GM12878 (cell line): Measurements from ENCODE around the gene CXXC5. TPM values are rescaled to one million over a fixed set of nuclear protein-coding genes. Genes with fewer than 3 reads are reported as not detected.

Source experiments
- ATAC-seq: fragments of 200-7000 bp; cut with Tn5 transposase; 3 replicates; pipeline ENCODE4 v1.9.1; 2020; ENCODE audit warnings: mild to moderate bottlenecking, moderate library complexity
- BruUV-seq: library from RNA; stranded (reverse); fragments of 400-500 nt; replicated peaks from 2 replicates; lab custom pipeline; 2021; lab: Mats Ljungman, UMichigan
- CTCF ChIA-PET: fragments of 300-600 bp; sonication (Branson Sonifier 250); formaldehyde crosslinking; extraction: SDS; loops from one replicate; lab custom pipeline; 2021; ENCODE audit warnings: inconsistent platforms; lab: Yijun Ruan, JAX
- POLR2A ChIA-PET: fragments of 350-600 bp; formaldehyde crosslinking; extraction: SDS; loops from one replicate; lab custom pipeline; 2021; ENCODE audit warnings: inconsistent platforms; lab: Charles Lee
- RAD21 ChIA-PET: fragments of 300-600 bp; sonication (Branson Sonifier 250); formaldehyde crosslinking; loops from one replicate; lab custom pipeline; 2023; ENCODE audit warnings: antibody characterized with exemption; ENCODE audit not compliant: unreplicated experiment; lab: Charles Lee
- SMC1A ChIA-PET: fragments of 300-600 bp; sonication (Branson Sonifier 250); formaldehyde crosslinking; loops from one replicate; lab custom pipeline; 2023; ENCODE audit not compliant: unreplicated experiment, uncharacterized antibody; lab: Charles Lee
- DNase-seq: peaks from one replicate; pipeline ENCODE4 v3.0.0-alpha.2; 2011; ENCODE audit warnings: low read depth, low spot score
- FAIRE-seq: peaks from 3 replicates; lab custom pipeline; 2011; peaks lifted over from hg19 to GRCh38; lab: Jason Lieb, UNC
- H2AFZ ChIP-seq: 2 replicates; pipeline ENCODE4 v1.6.0; 2011; ENCODE audit warnings: low read depth, low read length, control low read depth; ENCODE audit not compliant: control insufficient read depth
- H3K27ac ChIP-seq: 2 replicates; pipeline ENCODE4 v1.5.1; 2011; ENCODE audit warnings: control low read depth; ENCODE audit not compliant: control insufficient read depth, insufficient read depth
- H3K27me3 ChIP-seq, 2 experiments: replicated peaks in 1 of 2; 2 replicates each; pipeline versions ENCODE4 v1.6.0 to v1.6.1; 2011; ENCODE audit warnings: low read length in 1 of 2; ENCODE audit not compliant: control insufficient read depth in 2 of 2, insufficient read depth in 2 of 2
- H3K36me3 ChIP-seq, 2 experiments: 2 replicates each; pipeline ENCODE4 v1.5.1; 2011; ENCODE audit warnings: low read length in 1 of 2; ENCODE audit not compliant: control insufficient read depth in 2 of 2, insufficient read depth in 2 of 2
- H3K4me1 ChIP-seq: 2 replicates; pipeline ENCODE4 v1.6.1; 2011; ENCODE audit warnings: mild to moderate bottlenecking, low read length, moderate library complexity, mixed read lengths; ENCODE audit not compliant: control insufficient read depth, insufficient read depth
- H3K4me2 ChIP-seq: 2 replicates; pipeline ENCODE4 v1.6.0; 2011; ENCODE audit warnings: control low read depth; ENCODE audit not compliant: control insufficient read depth, insufficient read depth
- H3K4me3 ChIP-seq: fragments of 200-600 bp; sonication (generic); 2 replicates; pipeline ENCODE4 v1.5.1; 2016
- H3K79me2 ChIP-seq: 2 replicates; pipeline ENCODE4 v1.6.0; 2011; ENCODE audit warnings: low read length; ENCODE audit not compliant: control insufficient read depth, insufficient read depth
- H3K9ac ChIP-seq: 2 replicates; pipeline ENCODE4 v1.8.0; 2011; ENCODE audit warnings: low read length, control low read depth, mixed read lengths; ENCODE audit not compliant: control insufficient read depth, insufficient read depth
- H3K9me3 ChIP-seq: replicated peaks from 3 replicates; pipeline ENCODE4 v1.5.1; 2011; ENCODE audit warnings: mild to moderate bottlenecking, low read length; ENCODE audit not compliant: control insufficient read depth, insufficient read depth
- H4K20me1 ChIP-seq: 2 replicates; pipeline ENCODE4 v1.6.0; 2011; ENCODE audit not compliant: control insufficient read depth, insufficient read depth
- EP300 ChIP-seq, 2 experiments: fragments of 150-350 bp in 1 of 2; IDR thresholded peaks; 2 replicates each; pipeline ENCODE4 v1.6.1; 2011 to 2012; ENCODE audit warnings: low read depth in 2 of 2, low read length in 2 of 2, borderline replicate concordance in 1 of 2, improper control_type of control experiment in 1 of 2, inconsistent platforms in 1 of 2; ENCODE audit not compliant: control insufficient read depth in 1 of 2
- MYC ChIP-seq: IDR thresholded peaks from 2 replicates; pipeline ENCODE4 v1.6.1; 2011; ENCODE audit warnings: mild to moderate bottlenecking, low read length, moderate library complexity, inconsistent platforms; ENCODE audit not compliant: insufficient read depth, insufficient replicate concordance, insufficient read length, severe bottlenecking
- NR2C2 ChIP-seq: IDR thresholded peaks from 2 replicates; pipeline ENCODE4 v1.6.1; 2011; ENCODE audit warnings: borderline replicate concordance, low read depth; ENCODE audit not compliant: control insufficient read depth, insufficient read length
- ZBTB11 ChIP-seq: fragments of 450-650 bp; formaldehyde crosslinking; IDR thresholded peaks from 2 replicates; pipeline ENCODE4 v1.5.0; 2022; ENCODE audit warnings: mild to moderate bottlenecking, missing genetic modification characterization
- WGBS: methylation state at CpG from one replicate; pipeline ENCODE4 v1.1.6; 2016; ENCODE audit warnings: low lambda C conversion rate; ENCODE audit not compliant: insufficient replicate concordance, insufficient coverage; ENCODE audit errors: missing lambda C conversion rate; 5-methylcytosine and 5-hydroxymethylcytosine counted together
- in situ Hi-C: fragments of 300-500 bp; cut with MboI; formaldehyde crosslinking; loops from 9 replicates; pipeline ENCODE4 v1.14.3; 2018; ENCODE audit warnings: mixed read lengths
- intact Hi-C: fragments of 100-400 bp; cut with micrococcal nuclease; formaldehyde crosslinking; loops from one replicate; pipeline ENCODE4 v1.14.2; 2022; ENCODE audit not compliant: unreplicated experiment
- polyA plus RNA-seq, 11 experiments: library from polyadenylated mRNA; depleted of rRNA in 4 of 11; unstranded in 6 of 11; stranded (reverse) in 5 of 11; fragments of >200 nt; fragmentation: Nextera tagmentation in 4 of 11; fragmentation: Illumina TruSeq in 1 of 11; extraction: Ambion mirVana in 4 of 11; extraction: Trizol in 1 of 11; gene quantifications; 1 replicate in 1 of 11; 2 replicates in 10 of 11; pipeline versions ENCODE4 v1.2.1 to v1.2.3, GENCODE V29; 2011 to 2016; ENCODE audit warnings: inconsistent platforms in 2 of 11, missing spikeins in 2 of 11, low read depth in 1 of 11
- total RNA-seq, 4 experiments: library from RNA; depleted of rRNA in 3 of 4; stranded (reverse); fragments of >200 nt in 3 of 4; fragmentation: Illumina TruSeq in 1 of 4; extraction: Trizol in 1 of 4; gene quantifications; 2 replicates each; pipeline versions ENCODE4 v1.2.1 to v1.2.3, GENCODE V29; 2013 to 2021
- TF ChIP-seq, protein P1 (sequence below): fragments of 450-650 bp; IDR thresholded peaks from 2 replicates; pipeline ENCODE4 v1.6.1; 2014; ENCODE audit warnings: mild to moderate bottlenecking
- TF ChIP-seq, protein P2 (sequence below), 3 experiments: IDR thresholded peaks in 2 of 3; conservative IDR thresholded peaks in 1 of 3; 2 replicates each; pipeline ENCODE4 v1.5.1; 2011; ENCODE audit warnings: low read depth in 3 of 3, low read length in 3 of 3, mild to moderate bottlenecking in 3 of 3, control low read depth in 2 of 3, moderate library complexity in 2 of 3, inconsistent platforms in 1 of 3, mixed read lengths in 1 of 3; ENCODE audit not compliant: control insufficient read depth in 2 of 3, insufficient read depth in 1 of 3; ENCODE audit errors: extremely low read depth in 1 of 3

CXXC5 gene
- total and polyA plus RNA-seq, 10 of the 15 experiments (the other 5 are each of a cell fraction or from before 2014, with no cell fraction given): 1.8 to 90.8 (median 40.7) TPM

GRCh38 chr5:139635191-139635590 lies 13.0 kb upstream of the CXXC5 start:
- ChIA-PET POLR2A (interaction anchor here (0.5 to 9.8 kb wide), 11 partner anchors 13 to 151 kb away, joined by 4 to 163 read pairs (median 15); partner anchors contain the start of gene CXXC5), RAD21 (interaction anchor here (0.9 to 9.2 kb wide), 26 partner anchors 8 to 213 kb away, joined by 3 to 265 read pairs (median 20); partner anchors contain the start of genes CXXC5 and UBE2D2), CTCF (interaction anchor here (1.0 to 10.5 kb wide), 26 partner anchors 9 to 213 kb away, joined by 3 to 335 read pairs (median 18); partner anchors contain the start of gene CXXC5), SMC1A (interaction anchor here (0.7 to 12.2 kb wide), 30 partner anchors 9 to 215 kb away, joined by 3 to 212 read pairs (median 7); partner anchors contain the start of gene CXXC5)
- H3K27me3 ChIP-seq: no peaks in the 10 kb centered on the region
- BruUV-seq: no TSS peak
- peak overlapping the region; percentile 97 for H3K27ac ChIP-seq
- in situ Hi-C loops: no loop called here
- peak overlapping the region; percentile 24; the same call in 1 of the 2 replicates for H3K4me3 ChIP-seq
- DNase-seq (no peak), ATAC-seq (no peak), FAIRE-seq (no peak)
- TF ChIP-seq EP300 (IDR thresholded peaks at IDR 0.05; ENCODE audit: borderline replicate concordance in 1 of 2, control insufficient read depth in 1 of 2, low read depth in 2 of 2, low read length in 2 of 2): no peak
- no peak for TF ChIP-seq MYC
- TF ChIP-seq, protein P1, sequence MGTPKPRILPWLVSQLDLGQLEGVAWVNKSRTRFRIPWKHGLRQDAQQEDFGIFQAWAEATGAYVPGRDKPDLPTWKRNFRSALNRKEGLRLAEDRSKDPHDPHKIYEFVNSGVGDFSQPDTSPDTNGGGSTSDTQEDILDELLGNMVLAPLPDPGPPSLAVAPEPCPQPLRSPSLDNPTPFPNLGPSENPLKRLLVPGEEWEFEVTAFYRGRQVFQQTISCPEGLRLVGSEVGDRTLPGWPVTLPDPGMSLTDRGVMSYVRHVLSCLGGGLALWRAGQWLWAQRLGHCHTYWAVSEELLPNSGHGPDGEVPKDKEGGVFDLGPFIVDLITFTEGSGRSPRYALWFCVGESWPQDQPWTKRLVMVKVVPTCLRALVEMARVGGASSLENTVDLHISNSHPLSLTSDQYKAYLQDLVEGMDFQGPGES: no peak
- TF ChIP-seq, protein P2, sequence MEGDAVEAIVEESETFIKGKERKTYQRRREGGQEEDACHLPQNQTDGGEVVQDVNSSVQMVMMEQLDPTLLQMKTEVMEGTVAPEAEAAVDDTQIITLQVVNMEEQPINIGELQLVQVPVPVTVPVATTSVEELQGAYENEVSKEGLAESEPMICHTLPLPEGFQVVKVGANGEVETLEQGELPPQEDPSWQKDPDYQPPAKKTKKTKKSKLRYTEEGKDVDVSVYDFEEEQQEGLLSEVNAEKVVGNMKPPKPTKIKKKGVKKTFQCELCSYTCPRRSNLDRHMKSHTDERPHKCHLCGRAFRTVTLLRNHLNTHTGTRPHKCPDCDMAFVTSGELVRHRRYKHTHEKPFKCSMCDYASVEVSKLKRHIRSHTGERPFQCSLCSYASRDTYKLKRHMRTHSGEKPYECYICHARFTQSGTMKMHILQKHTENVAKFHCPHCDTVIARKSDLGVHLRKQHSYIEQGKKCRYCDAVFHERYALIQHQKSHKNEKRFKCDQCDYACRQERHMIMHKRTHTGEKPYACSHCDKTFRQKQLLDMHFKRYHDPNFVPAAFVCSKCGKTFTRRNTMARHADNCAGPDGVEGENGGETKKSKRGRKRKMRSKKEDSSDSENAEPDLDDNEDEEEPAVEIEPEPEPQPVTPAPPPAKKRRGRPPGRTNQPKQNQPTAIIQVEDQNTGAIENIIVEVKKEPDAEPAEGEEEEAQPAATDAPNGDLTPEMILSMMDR (IDR thresholded peaks at IDR 0.05 in 2 of 3, conservative IDR thresholded peaks at IDR 0.05 in 1 of 3; ENCODE audit: control insufficient read depth in 2 of 3, extremely low read depth in 1 of 3, insufficient read depth in 1 of 3, low read depth in 3 of 3, low read length in 3 of 3): no peak
- TF ChIP-seq NR2C2: no peak
- TF ChIP-seq ZBTB11 (CRISPR knock-in tag): no peak
- peak overlapping the region; percentile 65 for H3K9ac ChIP-seq
- peaks cover 1 to 7% of the 10 kb centered on the region in 2 experiments; a peak in 1 of 4 replicates for H3K36me3 ChIP-seq
- H3K4me2 ChIP-seq: peak overlapping the region; percentile 98
- 0% methylated on average over 1 of the region's 1 CpG for WGBS
- H4K20me1 ChIP-seq: no peaks in the 10 kb centered on the region
- H3K79me2 ChIP-seq: peaks cover 4% of the 10 kb centered on the region
- intact Hi-C loops: loop anchor here (5.0 to 10.0 kb wide), 3 partner anchors 112 to 330 kb away; no protein-coding TSS in a partner anchor
- peaks cover 65% of the 10 kb centered on the region for H3K4me1 ChIP-seq
- H2AFZ ChIP-seq: no peak overlapping the region
- no peaks in the 10 kb centered on the region for H3K9me3 ChIP-seq
